Pulmonary artery endothelial cell (primary cell): ENCODE measurements around the gene TSPAN33. TPM values are rescaled to one million over a fixed set of nuclear protein-coding genes. Genes with fewer than 3 reads are reported as not detected.
A peak's percentile ranks its signal among the peaks of the same experiment; 100 is the strongest.
"Not testable (repeated sequence)": the region's sequence is repeated elsewhere in the genome, so short reads cannot be mapped to it uniquely, and the experiment has no call there.

Experiments
- DNase-seq: peaks from one replicate; pipeline ENCODE4 v3.0.0-alpha.2; 2011; ENCODE audit warnings: low read depth, low spot score
- total RNA-seq: library from RNA; depleted of rRNA; stranded (reverse); fragments of >200 nt; gene quantifications from 2 replicates; pipeline ENCODE4 v1.2.3, GENCODE V29; 2014

TSPAN33 gene
- total RNA-seq, 1 donor from 2014 or later, result 0.07 TPM

DNA sequence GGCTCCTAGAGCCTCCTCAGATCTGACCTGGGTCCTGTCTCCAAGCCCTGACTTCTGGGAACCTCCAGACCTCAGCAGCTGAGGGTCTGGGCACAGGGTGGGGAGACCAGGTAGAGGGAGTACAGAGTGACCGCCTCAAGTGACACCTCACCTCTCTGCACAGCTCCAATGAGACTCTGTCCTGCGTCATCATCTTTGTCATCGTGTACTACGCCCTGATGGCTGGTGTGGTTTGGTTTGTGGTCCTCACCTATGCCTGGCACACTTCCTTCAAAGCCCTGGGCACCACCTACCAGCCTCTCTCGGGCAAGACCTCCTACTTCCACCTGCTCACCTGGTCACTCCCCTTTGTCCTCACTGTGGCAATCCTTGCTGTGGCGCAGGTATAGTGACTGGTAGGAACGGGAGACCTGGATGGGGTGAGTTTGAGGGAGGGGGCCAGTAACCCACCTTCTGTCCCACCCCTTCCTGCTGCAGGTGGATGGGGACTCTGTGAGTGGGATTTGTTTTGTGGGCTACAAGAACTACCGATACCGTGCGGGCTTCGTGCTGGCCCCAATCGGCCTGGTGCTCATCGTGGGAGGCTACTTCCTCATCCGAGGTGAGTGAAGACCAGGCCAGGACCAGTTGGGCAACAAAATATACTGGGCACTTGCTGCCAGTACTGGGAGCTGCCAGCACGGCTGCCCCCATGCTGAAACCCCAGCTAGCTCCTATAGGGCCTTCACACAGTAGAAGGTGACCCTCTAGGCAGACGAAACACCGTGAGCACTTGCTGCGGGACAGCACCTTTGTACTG is 61.7 kb downstream of the TSPAN33 start:
- no peak for DNase-seq

DNA sequence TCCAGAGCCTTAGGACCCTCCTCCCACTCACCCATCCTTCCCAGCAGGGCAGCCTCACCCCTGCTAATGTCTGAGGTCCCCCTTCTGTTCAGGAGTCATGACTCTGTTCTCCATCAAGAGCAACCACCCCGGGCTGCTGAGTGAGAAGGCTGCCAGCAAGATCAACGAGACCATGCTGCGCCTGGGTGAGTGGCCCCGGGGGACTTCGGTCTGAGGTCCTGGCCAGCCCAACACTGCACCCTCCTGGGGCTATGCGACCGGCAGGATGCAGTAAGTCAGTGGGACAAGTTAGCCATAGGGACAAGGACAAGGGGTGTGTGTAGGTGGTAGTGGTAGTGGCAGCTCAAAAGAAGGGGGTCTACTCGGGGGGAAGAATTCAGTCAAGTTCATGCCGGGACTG is 64.2 kb downstream of the TSPAN33 start:
- DNase-seq, result no peak

DNA sequence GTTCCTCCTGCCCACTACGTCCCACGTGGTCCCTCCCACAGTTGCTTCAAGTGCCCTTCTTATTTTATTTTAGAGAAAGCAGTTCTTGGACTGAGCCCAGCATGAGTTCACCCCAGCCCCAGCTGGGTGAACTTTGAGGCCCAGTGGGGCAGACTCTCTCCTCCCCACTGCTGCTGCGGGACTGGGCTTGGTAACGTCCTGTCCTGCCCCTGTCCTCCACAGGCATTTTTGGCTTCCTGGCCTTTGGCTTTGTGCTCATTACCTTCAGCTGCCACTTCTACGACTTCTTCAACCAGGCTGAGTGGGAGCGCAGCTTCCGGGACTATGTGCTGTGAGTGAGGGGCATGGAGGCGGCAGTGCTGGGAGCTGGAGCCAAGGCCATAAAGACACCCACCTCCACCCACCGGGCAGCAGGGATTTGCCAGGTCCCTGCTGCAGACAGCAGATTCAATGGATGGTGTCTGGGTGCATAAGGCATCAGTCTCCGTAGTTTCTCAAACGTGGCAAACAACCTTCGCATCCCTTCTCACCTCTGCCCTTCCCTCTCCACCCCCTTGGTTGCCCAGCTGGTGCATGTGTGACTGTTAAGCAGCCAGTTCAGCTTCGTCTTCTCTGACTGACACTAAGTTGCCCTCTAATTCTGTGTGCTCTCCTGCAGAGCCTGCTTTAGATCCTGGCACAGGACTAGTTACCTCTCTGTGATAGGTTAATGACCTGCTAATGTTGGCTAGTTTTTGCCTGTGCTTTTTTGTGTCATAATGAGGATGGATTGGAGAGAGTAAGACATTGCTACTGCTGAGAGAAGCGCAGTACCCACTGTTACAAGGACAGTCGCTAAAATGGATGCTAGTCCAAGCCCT is 64.8 kb downstream of the TSPAN33 start:
- no peak for DNase-seq

DNA sequence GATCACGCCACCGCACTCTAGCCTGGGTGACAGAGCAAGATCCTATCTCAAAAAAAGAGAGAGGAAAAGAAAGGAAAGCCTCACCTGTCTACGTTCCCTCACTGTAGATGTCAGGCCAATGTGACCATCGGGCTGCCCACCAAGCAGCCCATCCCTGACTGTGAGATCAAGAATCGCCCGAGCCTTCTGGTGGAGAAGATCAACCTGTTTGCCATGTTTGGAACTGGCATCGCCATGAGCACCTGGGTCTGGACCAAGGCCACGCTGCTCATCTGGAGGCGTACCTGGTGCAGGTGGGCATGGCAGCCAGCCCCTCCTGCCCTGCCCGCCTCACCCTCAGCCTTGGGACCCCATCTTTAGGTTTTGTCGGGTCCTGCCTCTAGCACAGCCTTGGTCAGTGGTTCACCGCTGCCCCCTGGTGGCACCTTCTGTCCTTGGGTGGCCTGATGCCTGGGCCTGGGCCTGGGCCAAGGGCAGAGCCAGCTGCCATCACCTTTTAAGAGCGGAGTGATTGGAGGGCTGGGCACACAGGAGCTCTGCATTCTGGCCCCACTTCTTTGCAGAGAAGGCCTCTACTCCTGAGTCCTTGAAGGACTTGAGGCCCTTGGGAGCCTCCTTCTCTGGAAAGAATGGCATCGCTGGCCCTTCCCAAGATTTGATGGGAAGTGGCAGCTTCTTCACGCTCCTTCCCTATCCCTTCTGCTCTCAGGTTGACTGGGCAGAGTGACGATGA is 65.9 kb downstream of the TSPAN33 start:
- DNase-seq, result peak; percentile 15

DNA sequence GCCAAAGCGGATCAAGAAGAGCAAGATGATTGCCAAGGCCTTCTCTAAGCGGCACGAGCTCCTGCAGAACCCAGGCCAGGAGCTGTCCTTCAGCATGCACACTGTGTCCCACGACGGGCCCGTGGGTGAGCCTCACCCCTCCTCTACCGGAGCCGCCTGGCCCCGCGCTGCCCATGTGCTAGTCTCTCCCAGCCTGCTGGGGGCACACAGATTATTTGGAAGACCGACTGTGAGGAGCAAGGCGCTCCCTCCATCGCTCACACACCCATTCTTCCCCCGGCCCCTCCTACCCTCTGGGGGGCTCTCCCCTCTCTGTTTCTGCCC is 66.4 kb downstream of the TSPAN33 start:
- DNase-seq, result no peak

DNA sequence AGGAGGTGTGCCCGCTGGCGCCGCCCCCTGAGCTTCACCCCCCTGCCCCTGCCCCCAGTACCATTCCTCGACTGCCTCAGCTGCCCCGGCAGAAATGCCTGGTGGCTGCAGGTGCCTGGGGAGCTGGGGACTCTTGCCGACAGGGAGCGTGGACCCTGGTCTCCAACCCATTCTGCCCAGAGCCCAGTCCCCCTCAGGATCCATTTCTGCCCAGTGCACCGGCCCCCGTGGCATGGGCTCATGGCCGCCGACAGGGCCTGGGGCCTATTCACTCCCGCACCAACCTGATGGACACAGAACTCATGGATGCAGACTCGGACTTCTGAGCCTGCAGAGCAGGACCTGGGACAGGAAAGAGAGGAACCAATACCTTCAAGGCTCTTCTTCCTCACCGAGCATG is 67.6 kb downstream of the TSPAN33 start:
- no peak for DNase-seq

DNA sequence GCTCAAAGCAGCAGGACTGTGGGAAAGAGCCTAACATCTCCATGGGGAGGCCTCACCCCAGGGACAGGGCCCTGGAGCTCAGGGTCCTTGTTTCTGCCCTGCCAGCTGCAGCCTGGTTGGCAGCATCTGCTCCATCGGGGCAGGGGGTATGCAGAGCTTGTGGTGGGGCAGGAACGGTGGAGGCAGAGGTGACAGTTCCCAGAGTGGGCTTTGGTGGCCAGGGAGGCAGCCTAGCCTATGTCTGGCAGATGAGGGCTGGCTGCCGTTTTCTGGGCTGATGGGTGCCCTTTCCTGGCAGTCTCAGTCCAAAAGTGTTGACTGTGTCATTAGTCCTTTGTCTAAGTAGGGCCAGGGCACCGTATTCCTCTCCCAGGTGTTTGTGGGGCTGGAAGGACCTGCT is 68.1 kb downstream of the TSPAN33 start:
- no peak for DNase-seq

DNA sequence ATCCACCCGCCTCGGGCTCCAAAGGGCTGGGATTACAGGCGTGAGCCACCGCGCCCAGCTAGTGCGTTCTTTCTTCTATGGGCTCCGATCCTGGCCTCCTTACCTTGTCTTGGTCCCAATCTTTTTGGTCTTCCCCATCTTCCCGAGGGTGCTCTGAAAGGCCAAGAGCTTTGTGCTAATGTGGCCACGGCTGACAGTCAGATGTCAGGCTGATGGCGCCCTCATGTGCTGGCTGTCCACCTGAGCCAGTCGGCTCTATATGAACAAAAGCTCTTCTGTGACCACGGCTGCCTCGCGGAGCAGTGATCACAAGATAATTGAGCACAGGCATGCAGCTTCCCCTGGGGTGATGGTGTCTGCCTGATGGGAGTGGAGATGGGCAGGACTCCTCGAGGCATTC is 69.3 kb downstream of the TSPAN33 start:
- no peak for DNase-seq

DNA sequence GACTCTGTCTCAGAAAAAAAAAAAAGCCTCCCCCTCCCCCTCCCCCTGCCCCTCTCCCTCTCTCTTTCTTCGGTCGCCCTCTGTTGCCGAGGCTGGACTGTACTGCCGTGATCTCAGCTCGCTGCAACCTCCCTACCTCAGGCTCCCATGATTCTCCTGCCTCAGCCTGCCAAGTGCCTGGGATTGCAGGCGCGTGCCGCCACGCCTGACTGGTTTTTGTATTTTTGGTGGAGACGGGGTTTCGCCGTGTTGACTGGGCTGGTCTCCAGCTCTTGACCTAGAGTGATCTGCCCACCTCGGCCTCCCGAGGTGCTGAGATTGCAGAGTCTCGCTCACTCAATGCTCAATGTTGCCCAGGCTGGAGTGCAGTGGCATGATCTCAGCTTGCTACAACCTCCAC is 71.2 kb downstream of the TSPAN33 start:
- DNase-seq, result not testable (repeated sequence)

DNA sequence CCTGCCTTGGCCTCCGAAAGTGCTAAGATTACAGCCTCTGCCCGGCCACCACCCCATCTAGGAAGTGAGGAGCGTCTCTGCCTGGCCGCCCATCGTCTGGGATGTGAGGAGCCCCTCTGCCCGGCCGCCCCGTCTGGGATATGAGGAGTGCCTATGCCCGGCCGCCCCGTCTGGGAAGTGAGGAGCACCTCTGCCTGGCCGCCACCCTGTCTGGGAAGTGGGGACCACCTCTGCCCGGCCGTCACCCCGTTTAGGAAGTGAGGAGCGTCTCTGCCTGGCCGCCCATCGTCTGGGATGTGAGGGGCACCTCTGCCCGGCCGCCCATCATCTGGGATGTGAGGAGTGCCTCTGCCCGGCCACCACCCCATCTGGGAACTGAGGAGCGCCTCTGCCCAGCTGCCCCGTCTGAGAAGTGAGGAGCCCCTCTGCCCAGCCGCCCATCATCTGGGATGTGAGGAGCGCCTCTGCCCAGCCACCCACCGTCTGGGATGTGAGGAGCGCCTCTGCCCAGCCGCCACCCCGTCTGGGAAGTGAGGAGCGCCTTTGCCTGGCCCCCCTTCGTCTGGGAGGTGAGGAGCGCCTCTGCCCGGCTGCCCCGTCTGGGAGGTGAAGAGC is 71.7 kb downstream of the TSPAN33 start:
- not testable (repeated sequence) for DNase-seq

DNA sequence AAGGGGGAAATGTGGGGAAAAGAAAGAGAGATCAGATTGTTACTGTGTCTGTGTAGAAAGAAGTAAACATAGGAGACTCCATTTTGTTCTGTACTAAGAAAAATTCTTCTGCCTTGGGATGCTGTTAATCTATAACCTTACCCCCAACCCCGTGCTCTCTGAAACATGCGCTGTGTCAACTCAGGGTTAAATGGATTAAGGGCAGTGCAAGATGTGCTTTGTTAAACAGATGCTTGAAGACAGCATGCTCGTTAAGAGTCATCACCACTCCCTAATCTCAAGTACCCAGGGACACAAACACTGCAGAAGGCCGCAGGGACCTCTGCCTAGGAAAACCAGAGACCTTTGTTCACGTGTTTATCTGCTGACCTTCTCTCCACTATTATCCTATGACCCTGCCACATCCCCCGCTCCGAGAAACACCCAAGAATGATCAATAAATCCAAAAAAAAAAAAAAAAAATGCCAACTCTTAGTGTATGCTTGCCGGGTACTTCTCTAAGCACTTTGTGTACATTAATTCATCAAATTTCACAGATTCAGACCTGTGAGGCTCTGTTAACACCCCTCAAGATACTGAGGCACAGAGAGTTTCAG is 72.4 kb downstream of the TSPAN33 start:
- DNase-seq, result not testable (repeated sequence)

DNA sequence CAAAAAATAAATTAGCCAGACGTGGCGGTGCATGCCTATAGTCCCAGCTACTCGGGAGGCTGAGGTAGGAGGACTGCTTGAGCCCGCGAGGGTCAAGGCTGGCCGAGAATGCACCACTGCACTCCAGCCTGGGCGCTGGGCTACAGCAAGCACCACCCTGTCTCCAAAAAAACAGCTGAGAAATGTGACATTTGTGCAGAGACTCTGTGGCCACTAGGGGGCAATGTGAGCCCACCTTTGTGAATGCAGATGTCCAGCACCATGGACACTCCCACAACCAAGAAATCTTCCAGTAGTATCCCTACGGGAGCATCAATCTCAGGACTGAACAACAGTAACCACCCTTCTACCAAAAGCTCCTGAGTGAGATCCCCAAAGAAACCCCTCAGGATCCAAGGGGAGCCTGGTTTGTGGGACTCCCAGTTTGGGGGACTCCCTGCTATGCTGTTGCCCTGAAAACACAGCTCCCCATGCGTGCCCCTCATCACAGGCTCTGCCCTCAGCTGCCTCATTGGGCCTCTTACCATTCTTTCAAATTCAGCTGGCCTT is 74.1 kb downstream of the TSPAN33 start:
- DNase-seq, result peak; percentile 32

DNA sequence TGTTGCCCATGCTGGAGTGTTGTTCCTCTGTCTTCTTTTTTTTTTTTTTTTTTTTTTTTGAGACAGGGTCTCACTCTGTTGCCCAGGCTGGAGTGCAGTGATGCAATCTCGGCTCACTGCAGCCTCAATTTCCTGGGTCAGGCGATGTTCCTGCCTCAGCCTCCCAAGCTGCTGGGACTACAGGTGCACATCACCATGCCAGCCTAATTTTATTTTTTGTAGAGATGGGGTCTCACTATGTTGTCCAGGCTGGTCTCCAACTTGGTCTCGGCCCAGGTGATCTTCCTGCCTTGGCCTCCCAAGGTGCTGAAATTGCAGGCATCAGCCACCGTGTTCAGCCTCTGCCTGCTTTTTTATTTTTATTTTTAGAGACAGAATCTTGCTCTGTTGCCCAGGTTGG is 74.7 kb downstream of the TSPAN33 start:
- not testable (repeated sequence) for DNase-seq

Other genes with a start within 250 kb of the TSPAN33 start
- gene KCP, start 234.0 kb upstream of the TSPAN33 start, total RNA-seq, result 0.04 TPM in 1 of 2 replicates, not detected in the other
- gene IRF5, start 206.8 kb upstream of the TSPAN33 start, total RNA-seq, result 0.18 and 0.26 TPM in 2 replicates
- gene TNPO3, start 89.6 kb upstream of the TSPAN33 start, total RNA-seq, result 78.1 and 91.4 TPM in 2 replicates
- 2.4 and 5.0 TPM in 2 replicates for gene SMO, start 43.9 kb downstream of the TSPAN33 start, total RNA-seq
- gene AHCYL2, start 80.3 kb downstream of the TSPAN33 start, total RNA-seq, result 7.7 and 13.2 TPM in 2 replicates